Panc1 (cell line): ENCODE data around the gene ADISSP. TPM values are rescaled to one million over a fixed set of nuclear protein-coding genes. Genes with fewer than 3 reads are reported as not detected.

Source experiments
- ATAC-seq: fragments of 200-7000 bp; cut with Tn5 transposase; 2 replicates; pipeline ENCODE4 v1.9.1; 2020; ENCODE audit warnings: mild to moderate bottlenecking, moderate library complexity
- BruUV-seq: library from RNA; stranded (reverse); fragments of 400-500 nt; replicated peaks from 2 replicates; lab custom pipeline; 2021; lab: Mats Ljungman, UMichigan
- CTCF ChIA-PET: fragments of 300-600 bp; sonication (Branson Sonifier 250); formaldehyde crosslinking; loops from one replicate; lab custom pipeline; 2022; ENCODE audit warnings: antibody characterized with exemption; lab: Charles Lee
- POLR2A ChIA-PET: fragments of 300-600 bp; sonication (Branson Sonifier 250); formaldehyde crosslinking; loops from one replicate; lab custom pipeline; 2022; ENCODE audit warnings: antibody characterized with exemption; lab: Charles Lee
- DNase-seq: peaks from one replicate; pipeline ENCODE4 v3.0.0-alpha.2; 2010; ENCODE audit warnings: low read depth, low spot score
- H3K27ac ChIP-seq: 2 replicates; pipeline ENCODE4 v1.5.1; 2011; ENCODE audit warnings: mild to moderate bottlenecking, low read length, inconsistent platforms
- H3K27me3 ChIP-seq: fragments of 200-500 bp; sonication (Bioruptor generic); 2 replicates; pipeline ENCODE4 v1.6.0; 2014; ENCODE audit warnings: low read length, inconsistent platforms; ENCODE audit not compliant: control insufficient read depth, insufficient read depth
- H3K36me3 ChIP-seq: fragments of 200-500 bp; sonication (Bioruptor generic); 2 replicates; pipeline ENCODE4 v1.5.1; 2014; ENCODE audit warnings: inconsistent platforms, mild to moderate bottlenecking, low read length, moderate library complexity; ENCODE audit not compliant: control insufficient read depth, insufficient read depth
- H3K4me1 ChIP-seq: 2 replicates; pipeline ENCODE4 v1.5.1; 2011; ENCODE audit warnings: inconsistent platforms, mild to moderate bottlenecking, low read length, moderate library complexity; ENCODE audit not compliant: control insufficient read depth, insufficient read depth
- H3K4me3 ChIP-seq, 2 experiments: 2 replicates each; pipeline ENCODE4 v1.5.1; 2011 to 2012; ENCODE audit warnings: low read depth in 2 of 2, low read length in 2 of 2, mild to moderate bottlenecking in 2 of 2, inconsistent platforms in 1 of 2, moderate library complexity in 1 of 2
- H3K9me3 ChIP-seq: fragments of 200-500 bp; sonication (Bioruptor generic); 2 replicates; pipeline ENCODE4 v1.5.1; 2014; ENCODE audit warnings: low read depth, mild to moderate bottlenecking, inconsistent platforms, low read length, moderate library complexity; ENCODE audit not compliant: control insufficient read depth, insufficient read depth
- POLR2AphosphoS5 ChIP-seq: IDR thresholded peaks from 2 replicates; pipeline ENCODE4 v1.6.1; 2012; ENCODE audit warnings: mild to moderate bottlenecking, low read depth, low read length, moderate library complexity
- REST ChIP-seq, 2 experiments: IDR thresholded peaks; 2 replicates each; pipeline ENCODE4 v1.6.1; 2011 to 2012; ENCODE audit warnings: low read depth in 2 of 2, control low read depth in 1 of 2, low read length in 1 of 2, mild to moderate bottlenecking in 1 of 2, moderate library complexity in 1 of 2; ENCODE audit not compliant: insufficient read depth in 1 of 2
- SIN3A ChIP-seq: IDR thresholded peaks from 2 replicates; pipeline ENCODE4 v1.6.1; 2012; ENCODE audit warnings: low read depth, mild to moderate bottlenecking, low read length, moderate library complexity, borderline replicate concordance; ENCODE audit not compliant: insufficient read depth
- TCF7L2 ChIP-seq: IDR thresholded peaks from 2 replicates; pipeline ENCODE4 v1.6.1; 2011; ENCODE audit warnings: mild to moderate bottlenecking, low read depth, low read length, inconsistent platforms
- in situ Hi-C: cut with HindIII; loops from 2 replicates; pipeline ENCODE4 v1.10.0; 2016; ENCODE audit warnings: low sequenced_read_pairs, low pct_unique_long_range_greater_than_20kb
- intact Hi-C: fragments of 100-400 bp; cut with micrococcal nuclease; formaldehyde crosslinking; loops from one replicate; pipeline ENCODE4 v1.10.0; 2022; ENCODE audit not compliant: unreplicated experiment
- total RNA-seq: library from RNA; stranded (reverse); gene quantifications from one replicate; pipeline ENCODE4 v1.2.1, GENCODE V29; 2021; ENCODE audit not compliant: unreplicated experiment
- TF ChIP-seq, protein P1 (sequence below): fragments of 450-650 bp; IDR thresholded peaks from 2 replicates; pipeline ENCODE4 v1.5.1; 2017; ENCODE audit warnings: mild to moderate bottlenecking

ADISSP gene
- total RNA-seq, 1 experiment from 2014 or later, result 100 TPM

DNA sequence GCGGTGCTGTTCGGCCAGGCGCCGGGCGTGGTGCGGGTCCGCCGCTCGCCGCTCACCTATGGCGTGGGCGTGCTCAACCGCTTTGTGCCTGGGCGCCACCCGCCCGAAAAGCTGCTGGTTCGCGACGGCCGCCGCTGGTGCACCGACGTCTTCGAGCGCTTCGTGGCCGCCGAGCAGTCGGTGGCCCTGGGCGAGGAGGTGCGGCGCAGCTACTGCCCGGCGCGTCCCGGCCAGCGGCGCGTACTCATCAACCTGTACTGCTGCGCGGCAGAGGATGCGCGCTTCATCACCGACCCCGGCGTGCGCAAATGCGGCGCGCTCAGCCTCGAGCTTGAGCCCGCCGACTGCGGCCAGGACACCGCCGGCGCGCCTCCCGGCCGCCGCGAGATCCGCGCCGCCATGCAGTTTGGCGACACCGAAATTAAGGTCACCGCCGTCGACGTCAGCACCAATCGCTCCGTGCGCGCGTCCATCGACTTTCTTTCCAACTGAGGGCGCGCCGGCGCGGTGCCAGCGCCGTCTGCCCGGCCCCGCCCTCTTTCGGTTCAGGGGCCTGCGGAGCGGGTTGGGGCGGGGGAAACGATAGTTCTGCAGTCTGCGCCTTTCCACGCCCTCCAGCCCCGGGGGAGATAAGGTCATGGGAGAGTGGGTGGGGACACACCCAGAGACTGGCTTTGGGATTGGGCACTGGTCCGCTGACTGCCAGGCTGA, 15.7 kb downstream of the ADISSP start:
- intact Hi-C loops, result no loop called here
- H3K36me3 ChIP-seq, result no peaks in the 10 kb centered on the region
- H3K27me3 ChIP-seq, result peaks cover 6% of the 10 kb centered on the region
- ATAC-seq, result peak; percentile 64
- no peak overlapping the region for H3K27ac ChIP-seq
- H3K9me3 ChIP-seq, result no peaks in the 10 kb centered on the region
- TF ChIP-seq, protein P1, sequence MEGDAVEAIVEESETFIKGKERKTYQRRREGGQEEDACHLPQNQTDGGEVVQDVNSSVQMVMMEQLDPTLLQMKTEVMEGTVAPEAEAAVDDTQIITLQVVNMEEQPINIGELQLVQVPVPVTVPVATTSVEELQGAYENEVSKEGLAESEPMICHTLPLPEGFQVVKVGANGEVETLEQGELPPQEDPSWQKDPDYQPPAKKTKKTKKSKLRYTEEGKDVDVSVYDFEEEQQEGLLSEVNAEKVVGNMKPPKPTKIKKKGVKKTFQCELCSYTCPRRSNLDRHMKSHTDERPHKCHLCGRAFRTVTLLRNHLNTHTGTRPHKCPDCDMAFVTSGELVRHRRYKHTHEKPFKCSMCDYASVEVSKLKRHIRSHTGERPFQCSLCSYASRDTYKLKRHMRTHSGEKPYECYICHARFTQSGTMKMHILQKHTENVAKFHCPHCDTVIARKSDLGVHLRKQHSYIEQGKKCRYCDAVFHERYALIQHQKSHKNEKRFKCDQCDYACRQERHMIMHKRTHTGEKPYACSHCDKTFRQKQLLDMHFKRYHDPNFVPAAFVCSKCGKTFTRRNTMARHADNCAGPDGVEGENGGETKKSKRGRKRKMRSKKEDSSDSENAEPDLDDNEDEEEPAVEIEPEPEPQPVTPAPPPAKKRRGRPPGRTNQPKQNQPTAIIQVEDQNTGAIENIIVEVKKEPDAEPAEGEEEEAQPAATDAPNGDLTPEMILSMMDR, result no peak; the same call in 1 of the 2 replicates
- TF ChIP-seq SIN3A, result no peak
- no peak for TF ChIP-seq POLR2AphosphoS5
- TF ChIP-seq TCF7L2, result no peak
- no peak for TF ChIP-seq REST (IDR thresholded peaks at IDR 0.05; ENCODE audit: insufficient read depth in 1 of 2, low read depth in 2 of 2, low read length in 1 of 2)
- DNase-seq, result no peak
- CTCF ChIA-PET, result interaction anchor here (0.5 to 1.3 kb wide), 2 partner anchors 30 to 330 kb away, joined by 5 to 9 read pairs; partner anchors contain the start of gene SPEF1
- BruUV-seq, result no TSS peak
- no peaks in the 10 kb centered on the region; the same call in 1 of the 2 replicates for H3K4me1 ChIP-seq
- H3K4me3 ChIP-seq, result peak overlapping the region; percentile 44 to 47
- in situ Hi-C loops, result no loop called here
- POLR2A ChIA-PET, result interaction anchor here (0.6 kb wide), 1 partner anchor 33 kb away, joined by 11 read pairs; no protein-coding TSS in a partner anchor

DNA sequence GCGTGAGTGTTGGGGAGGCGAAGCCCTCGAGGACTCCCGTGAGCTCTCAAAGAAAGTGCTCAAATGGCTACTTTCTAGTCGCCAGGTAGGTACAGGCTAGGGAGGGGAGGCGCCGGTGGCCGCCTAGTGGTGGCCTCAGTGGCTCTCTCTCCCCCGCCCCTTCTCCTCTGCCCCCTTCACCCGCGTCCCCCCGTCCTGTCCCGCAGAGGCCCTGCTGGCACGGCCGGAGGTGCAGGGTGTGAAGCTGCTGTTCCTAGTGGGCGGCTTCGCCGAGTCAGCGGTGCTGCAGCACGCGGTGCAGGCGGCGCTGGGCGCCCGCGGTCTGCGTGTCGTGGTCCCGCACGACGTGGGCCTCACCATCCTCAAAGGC, 16.3 kb downstream of the ADISSP start:
- Histone ChIP-seq H3K27ac (no peak overlapping the region), H3K36me3 (no peaks in the 10 kb centered on the region), H3K27me3 (peaks cover 6% of the 10 kb centered on the region), H3K9me3 (no peaks in the 10 kb centered on the region), H3K4me3 (peak overlapping the region; percentile 44 to 47), H3K4me1 (no peaks in the 10 kb centered on the region; the same call in 1 of the 2 replicates)
- intact Hi-C loops (no loop called here), in situ Hi-C loops (no loop called here)
- no TSS peak for BruUV-seq
- no peak for ATAC-seq
- ChIA-PET POLR2A (interaction anchor here (0.6 kb wide), 1 partner anchor 34 kb away, joined by 11 read pairs; no protein-coding TSS in a partner anchor), CTCF (interaction anchor here (0.5 to 0.8 kb wide), 2 partner anchors 36 to 343 kb away, joined by 3 to 4 read pairs; no protein-coding TSS in a partner anchor)
- no peak for TF ChIP-seq SIN3A
- TF ChIP-seq, protein P1, result peak; percentile 58
- DNase-seq, result no peak
